Stimulated activated CD8-positive, alpha-beta memory T cell treated with anti-CD3 and anti-CD28 coated beads, Interleukin-12 subunit alpha, Interleukin-12 subunit beta, amount 100 ng/mL, for 4 hours (primary cell): ENCODE measurements around the gene MCM9.

Source experiments
- DNase-seq: peaks from one replicate; pipeline ENCODE4 v3.0.0-alpha.2; 2020; ENCODE audit warnings: low read depth

The MCM9 gene

DNA sequence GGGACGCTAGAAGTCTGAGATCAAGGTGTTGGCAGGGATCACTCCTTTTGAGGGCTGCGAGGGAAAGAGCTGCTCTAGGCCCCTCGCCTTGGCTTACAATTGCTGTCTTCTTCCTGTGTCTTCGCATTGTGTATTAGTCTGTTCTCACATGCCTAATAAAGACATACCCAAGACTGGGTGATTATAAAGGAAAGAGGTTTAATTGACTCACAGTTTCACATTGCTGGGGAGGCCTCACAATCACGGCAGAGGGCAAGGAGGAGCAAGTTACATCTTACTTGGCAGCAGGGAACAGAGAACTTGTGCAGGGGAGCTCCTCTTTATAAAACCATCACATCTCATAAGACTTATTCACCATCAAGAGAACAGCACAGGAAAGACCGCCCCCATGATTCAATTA lies 143.5 kb downstream of the MCM9 start:
- no peak for DNase-seq

DNA sequence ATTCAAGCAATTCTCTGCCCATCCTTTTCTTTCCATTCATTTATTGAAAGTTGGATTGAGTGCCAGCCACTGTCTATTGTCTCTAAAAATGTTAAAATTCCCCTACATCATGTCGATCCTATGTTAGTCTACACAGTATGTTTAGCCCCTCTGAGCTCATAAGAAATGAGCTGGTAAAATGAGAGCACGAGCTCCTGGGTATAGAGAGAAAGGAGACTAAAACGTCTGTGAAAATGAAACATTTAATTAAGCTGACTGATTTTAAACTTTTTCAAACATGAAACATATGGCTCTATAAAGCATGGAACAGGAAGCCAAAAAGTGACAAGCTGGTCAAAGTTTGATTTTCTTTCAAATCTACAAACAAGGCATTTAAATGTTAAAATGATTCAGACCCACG lies 145.0 kb downstream of the MCM9 start:
- no peak for DNase-seq

DNA sequence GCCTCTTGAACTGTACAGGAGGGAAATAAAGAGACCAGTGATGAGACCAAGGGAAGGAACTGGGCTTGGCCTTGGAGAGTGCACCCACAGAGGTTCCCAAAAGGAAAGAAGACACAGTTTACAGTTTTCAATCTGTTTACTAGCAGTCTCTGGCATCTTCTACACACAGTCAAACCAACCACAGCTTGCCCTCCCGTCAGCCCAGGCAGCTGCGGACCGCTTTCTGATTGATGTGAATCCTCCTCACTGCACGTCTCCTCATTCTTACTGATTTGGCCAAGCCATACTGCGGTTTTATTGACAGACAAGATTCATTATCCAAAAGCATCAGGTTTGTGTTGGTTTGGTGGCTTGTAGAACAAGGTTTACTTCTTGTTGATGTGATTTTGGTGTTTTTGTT lies 145.5 kb downstream of the MCM9 start:
- no peak for DNase-seq

DNA sequence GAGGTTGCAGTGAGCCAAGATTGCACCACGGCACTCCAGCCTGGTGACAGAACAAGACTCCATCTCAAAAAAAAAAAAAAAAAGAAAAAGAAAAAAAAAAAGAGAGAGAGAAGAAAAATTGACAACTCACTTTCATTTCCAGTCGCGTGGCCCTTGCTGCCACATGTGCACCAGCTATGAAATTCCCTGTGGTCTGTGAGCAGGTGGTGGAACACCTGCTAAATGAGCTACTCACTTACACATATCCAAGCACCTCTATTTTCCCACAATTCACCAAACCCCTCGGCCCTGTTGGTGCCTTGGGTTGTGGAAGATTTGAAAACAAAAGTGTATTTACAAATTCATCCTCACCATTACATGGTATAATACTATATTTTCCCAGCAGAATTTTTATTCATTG lies 146.3 kb downstream of the MCM9 start:
- no peak for DNase-seq

DNA sequence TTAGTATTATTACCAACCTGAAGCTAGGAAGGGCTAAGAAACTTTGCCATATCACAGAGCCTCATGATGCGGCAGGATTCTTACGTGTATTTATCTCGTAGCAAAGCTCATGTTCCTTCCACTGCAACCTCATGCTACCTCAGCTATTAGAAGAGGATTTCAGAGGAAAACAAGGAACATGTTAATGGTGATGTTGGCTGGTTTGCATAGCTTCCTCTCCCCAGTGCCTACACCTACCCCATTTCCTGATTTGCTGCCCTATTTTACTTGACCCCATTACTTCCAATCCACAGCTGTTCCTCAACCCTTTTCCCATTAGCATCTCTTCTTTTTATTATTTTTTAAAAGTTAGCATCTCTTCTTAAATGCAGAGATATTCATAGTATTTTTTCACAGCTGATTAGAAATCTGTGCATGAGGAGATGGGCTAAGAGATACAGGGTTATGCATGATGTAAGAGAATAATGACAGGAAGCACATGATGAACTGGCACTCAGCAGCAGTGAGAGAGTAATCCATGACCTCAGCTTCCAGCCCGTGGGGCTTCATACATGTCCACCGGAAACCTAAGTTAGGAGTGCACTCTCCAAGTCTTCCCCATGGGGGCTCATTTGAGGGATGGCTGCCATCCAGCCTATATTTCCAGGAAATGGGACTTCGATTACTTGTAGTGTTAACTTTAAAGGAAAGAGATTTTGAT lies 147.1 kb downstream of the MCM9 start:
- DNase-seq = no peak

DNA sequence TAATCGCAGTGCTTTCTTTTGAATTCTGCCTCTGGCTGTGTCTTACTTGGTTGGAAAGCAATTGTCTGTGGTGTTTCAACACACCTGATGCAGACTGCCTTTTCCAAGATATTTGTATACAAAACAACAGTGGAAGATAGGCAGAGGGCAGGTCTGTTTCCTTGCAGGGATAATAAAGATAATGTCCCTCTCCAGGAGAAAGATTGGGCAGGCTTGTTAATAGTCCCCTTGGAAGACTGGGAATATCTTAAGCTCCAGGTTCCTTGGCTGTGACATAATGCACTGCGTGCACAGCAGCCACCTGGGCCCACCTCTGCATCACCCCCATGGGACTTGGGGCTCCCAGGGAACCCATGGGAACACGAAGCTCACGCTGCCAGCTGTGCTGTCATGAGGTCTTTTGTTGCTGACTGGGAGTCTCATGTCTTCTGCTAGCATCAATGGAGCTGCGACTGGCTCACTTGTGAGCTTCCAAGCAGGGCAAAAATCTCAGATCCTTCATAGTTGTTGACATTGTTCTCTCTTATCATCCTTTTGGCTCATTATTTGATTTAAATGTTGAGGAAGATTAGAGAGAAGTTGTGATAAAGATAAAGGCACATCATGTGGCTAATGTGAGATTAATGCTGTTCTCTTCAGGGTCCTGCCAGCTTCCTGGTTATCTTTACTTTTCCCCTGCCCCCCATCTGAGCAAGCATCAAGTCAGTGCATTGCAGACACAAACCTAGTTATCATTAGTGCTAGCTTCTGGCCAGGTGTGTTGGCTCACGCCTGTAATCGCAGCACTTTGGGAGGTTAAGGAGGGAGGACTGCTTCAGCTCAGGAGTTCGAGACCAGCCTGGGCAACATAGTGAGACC lies 148.1 kb downstream of the MCM9 start:
- no peak for DNase-seq

DNA sequence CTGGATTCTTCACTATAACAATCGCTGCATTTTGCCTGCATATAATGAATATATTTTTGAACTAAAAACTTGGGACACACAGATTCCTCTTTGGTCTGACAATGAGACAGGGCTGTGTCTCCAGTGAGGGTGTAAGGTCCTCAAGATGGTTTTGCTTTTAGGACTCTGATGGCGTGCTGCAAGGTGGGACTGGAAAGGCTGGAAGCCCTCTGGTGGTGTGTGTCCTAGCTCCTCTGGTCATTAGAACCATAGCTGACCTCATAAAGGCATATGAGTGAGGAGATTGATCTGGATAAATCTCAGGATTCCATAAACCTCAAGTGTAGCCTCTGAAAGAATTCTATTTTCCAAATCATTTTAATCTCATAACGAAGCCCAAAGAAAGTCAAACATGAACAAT lies 149.4 kb downstream of the MCM9 start:
- no peak for DNase-seq

DNA sequence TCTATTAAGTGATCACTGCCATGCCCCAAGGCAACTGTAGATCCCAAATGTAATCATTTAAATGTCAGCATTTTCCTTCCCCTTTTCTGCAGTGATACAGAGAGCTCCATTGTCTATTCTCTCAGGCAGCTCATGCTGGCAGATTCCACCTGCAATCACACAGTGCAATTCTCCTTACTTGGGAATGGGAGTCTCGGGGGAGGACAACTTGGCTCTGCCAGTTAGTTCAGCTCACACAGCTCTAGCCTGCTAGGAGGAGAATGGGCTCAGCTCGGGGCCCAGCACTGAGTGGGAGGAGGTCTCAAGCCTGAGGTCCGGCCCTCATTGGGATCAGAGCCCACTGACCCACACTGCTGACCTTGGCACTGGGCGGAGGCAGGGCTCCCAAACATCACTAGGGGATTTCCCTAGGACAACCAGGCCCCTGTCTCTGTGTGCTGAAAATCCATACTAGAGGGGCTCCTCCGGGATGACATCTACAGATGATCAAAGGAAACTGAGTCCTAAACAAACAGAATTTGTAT lies 150.3 kb downstream of the MCM9 start:
- no peak for DNase-seq

DNA sequence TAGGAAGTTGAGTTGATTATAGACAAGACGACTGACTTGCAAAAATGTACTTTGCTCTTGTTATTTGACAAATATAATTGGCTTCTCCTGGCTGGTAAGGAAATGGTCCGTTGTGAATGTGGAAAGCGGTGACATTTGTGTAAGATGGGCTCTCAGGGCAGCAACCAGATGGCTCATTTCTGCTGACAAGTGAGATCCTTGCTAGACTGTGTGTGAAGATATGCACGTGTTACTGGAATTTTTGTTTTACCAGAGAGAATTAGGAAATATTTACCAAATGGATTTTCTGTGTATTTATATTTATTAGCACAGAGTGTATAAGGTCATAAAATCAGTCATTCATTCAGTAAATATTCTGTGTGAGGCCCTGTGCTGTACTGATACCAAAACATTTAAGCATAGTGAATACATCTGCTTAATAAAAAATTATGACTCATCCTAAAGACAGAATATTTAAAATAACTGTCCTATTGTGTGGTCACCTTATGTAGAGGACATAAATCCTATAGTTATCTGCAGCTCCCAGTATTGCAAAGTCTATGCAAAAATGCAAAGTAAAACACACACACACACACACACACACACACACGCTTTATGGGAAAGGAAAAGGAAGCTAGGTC lies 150.9 kb downstream of the MCM9 start:
- DNase-seq = no peak

DNA sequence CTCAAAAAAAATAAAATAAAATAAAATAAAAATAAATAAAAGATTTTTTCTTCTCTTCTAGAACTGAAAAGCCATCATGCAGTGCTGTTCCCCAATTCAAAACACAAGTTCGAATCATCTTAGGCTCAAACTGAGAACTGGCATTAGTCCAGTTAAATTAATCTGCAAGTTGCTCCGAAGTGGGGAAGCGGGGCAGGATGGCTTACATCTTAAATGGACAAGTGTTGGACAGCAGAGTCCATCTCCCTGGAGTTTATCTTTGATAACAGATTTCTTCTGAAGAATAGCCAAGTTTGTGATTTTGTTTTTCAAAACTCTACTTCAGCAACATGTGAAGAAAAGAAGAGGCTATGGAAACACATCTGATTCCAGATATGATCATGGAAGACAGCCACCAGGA lies 152.3 kb downstream of the MCM9 start:
- no peak for DNase-seq

DNA sequence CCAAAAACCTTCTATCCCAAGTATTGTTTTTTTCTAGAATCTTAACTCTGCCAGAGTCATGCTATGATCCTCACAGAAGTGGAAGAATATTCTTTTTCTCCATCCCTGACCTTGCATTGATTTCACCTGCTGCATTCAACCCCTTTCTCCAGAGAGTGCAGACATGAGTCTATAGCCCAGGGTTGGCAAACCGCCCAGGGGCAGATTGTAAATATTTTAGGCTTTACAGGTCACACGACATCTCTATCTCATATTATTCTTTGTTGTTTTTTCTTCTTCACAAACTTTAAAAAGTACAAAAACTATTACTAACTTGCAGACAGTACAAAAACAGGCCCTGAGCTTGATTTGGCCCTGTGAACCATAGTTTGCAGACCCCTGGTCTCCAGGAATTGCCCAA lies 153.1 kb downstream of the MCM9 start:
- DNase-seq = no peak

DNA sequence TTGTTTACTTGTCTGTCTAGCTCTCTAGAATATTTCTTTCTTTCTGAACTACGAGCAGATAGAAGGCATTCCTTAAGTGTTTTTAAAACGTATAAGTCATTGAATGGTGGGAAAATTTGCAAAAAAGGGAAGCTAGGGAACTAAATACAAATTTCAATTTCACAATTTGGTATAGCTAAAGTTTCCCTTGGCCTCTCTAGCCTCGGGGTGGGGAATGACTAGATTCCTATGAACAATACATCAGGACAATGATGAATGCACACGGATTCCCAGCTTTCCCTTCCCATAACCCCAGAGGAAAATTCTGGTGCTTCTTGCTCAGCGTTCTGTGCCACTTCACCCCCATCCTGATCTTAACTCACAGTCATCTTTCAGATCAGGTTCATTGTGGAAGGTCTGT lies 154.3 kb downstream of the MCM9 start:
- no peak for DNase-seq

DNA sequence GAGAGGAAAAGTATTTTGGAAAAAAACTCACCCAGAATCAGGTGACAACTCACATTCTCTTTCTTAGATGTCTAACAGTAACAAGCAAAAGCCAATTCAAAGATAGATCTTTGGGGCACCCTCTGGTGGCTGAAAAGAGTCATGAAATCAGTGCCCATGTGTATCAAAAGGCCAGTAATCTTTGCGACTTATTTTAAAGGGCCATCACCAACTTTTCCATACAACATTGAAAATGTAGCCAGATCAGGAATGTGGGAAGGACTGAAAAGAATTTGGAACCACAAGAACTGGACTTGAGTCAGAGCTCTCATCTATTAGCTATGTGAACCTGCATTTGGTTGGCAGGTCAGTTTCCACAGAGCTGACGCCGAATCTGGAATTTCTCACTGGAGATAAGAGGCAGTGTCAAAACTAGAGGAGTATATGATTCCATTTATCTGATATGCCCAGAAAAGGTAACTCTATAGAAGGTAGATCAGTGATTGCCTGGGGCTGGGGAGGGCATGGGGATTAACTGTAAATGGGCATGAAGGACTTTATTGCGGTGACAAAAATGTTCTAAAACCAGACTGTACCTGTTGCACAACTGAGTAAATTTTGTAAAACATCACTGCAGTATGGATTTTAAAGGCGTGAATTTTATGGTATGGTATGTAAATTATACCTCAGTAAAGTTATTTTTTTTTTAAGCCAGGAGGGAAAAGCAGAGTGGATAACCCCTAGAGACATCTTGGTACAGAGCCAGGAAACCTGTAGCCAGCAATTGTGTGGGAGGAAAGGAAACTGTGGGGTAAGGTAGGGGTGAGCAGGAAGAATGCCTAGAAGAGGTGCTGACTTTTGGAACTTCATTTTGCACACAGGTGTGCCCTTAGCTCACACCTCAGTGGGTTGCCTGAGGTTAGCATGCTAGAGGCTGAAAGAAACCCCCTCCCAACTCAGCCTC lies 158.1 kb downstream of the MCM9 start:
- DNase-seq = no peak

DNA sequence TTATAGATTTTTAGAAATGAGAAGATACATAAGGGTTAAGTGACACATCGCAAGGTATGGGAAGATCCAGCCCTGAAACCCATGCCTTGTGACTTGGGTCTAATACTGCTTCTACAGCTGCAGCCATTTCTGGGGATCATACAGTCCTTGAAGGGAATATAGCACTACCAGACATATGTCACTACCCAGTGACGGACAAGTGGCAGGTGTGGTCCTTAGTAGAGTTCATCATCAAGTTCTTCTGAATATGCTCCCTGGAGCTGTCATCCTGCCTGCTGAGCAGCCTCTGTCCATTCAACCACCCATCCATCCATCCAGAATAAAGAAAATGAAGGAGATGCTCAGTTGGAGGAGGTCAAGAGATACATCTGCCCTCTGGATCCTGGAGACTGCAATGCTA lies 159.6 kb downstream of the MCM9 start:
- no peak for DNase-seq

DNA sequence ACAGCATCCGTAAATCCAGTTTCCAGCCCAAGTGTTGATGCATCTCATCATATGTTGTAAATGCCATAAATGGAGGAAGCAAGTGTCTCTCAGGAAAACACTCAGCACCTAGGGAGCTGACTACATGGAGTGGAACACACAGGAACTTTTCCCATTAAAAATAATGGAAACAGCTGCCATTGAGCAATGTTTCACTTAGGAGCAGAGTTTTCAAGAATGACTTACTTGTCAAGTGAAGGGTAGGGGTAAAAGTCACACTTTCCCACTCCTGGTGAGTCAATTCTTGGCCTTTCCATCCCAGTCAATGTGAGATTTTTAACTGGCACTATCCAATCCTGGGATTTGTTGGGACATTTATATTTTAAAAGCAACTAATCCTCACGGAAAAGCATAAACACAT lies 160.4 kb downstream of the MCM9 start:
- no peak for DNase-seq

DNA sequence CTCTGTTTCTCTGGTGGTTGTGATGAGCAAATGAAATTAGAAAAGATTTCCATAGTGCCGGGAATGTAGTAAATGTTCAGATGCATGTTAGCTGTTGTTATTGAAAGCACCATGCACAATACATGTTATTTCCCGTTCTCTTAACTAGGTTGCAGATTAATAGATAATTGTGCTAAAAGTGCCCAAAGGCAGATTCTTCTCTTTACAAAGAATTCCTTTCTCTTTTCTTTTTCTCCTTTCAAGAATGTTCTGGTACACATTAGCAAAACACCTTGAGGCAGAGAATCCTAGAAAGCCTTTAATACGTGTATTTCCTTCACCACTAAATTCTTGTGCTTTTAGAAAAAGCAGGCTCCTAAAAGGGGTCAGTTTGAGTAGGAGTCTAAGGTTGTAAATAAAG lies 162.1 kb downstream of the MCM9 start:
- no peak for DNase-seq

DNA sequence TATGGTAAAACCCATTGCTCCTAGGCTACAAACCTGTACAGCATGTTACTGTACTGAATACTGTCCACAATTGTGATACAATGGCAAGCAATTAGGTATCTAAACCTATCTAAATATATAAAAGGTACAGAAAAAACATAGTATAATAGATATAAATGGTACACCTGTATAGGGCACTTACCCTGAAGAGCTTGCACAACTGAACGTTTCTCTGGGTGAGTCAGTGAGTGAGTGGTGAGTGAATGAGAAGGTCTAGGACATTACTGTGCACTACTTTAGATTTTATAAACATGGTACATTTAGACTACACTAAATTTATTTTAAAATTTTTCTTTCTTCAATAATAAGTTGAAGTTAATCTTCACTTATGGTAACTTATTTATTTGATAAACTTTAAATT lies 163.7 kb downstream of the MCM9 start:
- no peak for DNase-seq

DNA sequence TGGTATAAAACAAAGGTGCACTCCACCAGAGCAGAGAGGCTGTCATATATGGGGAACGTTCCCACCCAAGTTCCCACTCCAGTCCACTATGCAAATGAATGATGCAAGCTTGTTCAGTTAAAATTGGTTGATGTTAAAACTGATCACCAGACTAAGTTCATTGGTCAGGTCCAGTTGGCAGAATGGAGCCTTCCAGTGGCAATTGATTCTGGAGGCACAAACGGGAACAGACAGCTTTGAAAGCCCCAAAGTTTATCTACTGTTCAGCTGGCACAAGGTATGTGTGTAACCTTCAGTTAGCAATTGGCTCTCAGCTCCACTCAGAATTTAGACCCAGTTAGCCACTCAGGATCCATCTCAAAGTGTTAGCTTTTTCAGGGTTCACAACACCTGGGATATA lies 164.1 kb downstream of the MCM9 start:
- no peak for DNase-seq

DNA sequence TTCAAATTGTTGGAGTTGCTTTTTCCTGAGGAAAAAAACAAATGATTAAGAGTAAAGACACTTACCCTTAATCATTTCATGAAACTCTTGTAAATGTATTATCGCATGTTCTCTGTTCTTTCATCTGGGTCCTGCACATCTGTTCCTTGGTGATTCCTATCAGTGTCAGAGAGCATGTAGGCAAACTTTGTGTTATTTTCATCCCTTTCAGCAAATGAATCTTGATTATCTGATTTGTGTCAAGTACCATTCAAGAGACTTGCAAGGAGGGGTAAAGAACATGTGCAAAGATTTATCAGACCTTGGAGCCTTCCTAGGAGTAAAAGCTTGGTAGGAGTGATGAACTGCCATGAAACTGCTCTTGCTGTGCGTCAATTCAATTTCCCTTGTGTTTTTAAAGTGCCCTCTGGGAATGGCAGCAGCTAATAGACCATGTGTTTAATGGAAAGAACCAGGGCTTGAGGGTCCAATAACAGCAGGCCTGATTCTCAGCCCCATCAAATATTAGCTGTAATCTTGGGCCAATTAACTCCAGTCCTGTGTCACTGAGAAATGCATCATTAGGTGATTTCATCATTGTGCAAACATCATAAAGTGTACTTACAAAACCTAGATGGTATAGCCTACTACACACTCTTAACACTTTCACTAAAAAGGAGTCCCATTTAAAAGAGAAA lies 164.7 kb downstream of the MCM9 start:
- no peak for DNase-seq

DNA sequence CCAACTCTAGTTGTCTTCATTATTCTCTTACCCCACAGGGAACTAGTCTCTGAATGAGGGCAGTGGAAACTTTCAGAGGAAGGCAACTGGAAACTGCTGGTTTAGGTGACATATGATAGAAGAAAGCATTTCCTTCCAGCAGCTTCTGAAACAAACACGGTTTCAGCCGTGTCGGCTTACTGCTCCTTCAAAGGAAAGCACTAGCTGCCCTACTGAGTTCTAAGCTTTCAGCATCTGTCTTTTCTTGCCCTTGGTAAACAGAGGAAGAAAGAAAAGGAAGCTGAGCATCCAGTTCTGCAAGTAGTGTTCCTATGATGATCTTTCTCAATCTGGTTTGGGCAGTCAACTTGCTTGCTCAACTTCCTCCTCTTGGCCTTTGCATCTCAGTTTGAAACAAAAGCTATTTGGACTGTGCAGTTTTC lies 166.0 kb downstream of the MCM9 start:
- no peak for DNase-seq

DNA sequence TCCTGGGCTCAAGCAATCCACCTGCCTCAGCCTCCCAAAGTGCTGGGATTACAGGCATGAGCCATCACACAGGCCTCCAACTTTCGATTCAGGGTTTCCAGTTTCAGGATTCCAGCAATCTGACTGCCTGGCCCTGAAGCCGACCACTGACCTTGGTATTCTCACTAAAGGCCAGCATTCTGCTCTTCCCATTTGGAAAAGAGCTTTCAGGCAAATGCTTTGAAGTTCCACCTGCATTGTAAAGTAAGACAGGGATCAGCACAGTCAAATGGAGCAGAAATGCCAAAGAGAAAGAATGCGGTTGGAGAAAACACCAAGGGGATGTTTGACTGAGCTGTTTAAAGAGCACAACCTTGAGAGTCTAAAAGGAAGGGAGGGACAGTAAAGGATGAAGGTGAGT lies 166.5 kb downstream of the MCM9 start:
- no peak for DNase-seq
